Measurements from ENCODE around the gene SHC4.
A peak's percentile ranks its signal among the peaks of the same experiment; 100 is the strongest.
"Not testable (repeated sequence)": the region's sequence is repeated elsewhere in the genome, so short reads cannot be mapped to it uniquely, and the experiment has no call there.

Gene SHC4, protein sequence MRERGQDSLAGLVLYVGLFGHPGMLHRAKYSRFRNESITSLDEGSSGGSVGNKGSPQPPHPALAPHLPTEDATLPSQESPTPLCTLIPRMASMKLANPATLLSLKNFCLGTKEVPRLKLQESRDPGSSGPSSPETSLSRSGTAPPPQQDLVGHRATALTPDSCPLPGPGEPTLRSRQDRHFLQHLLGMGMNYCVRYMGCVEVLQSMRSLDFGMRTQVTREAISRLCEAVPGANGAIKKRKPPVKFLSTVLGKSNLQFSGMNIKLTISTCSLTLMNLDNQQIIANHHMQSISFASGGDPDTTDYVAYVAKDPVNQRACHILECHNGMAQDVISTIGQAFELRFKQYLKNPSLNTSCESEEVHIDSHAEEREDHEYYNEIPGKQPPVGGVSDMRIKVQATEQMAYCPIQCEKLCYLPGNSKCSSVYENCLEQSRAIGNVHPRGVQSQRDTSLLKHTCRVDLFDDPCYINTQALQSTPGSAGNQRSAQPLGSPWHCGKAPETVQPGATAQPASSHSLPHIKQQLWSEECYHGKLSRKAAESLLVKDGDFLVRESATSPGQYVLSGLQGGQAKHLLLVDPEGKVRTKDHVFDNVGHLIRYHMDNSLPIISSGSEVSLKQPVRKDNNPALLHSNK

GRCh38 chr15:48963524-48964113 lies at the start of gene SHC4:
SHC4 (minus strand) TSS chr15:48963919; CDS start chr15:48963015, 904 bp downstream.
- no peak for DNase-seq (ENCODE audit: low read depth in 2 of 2)

DNA sequence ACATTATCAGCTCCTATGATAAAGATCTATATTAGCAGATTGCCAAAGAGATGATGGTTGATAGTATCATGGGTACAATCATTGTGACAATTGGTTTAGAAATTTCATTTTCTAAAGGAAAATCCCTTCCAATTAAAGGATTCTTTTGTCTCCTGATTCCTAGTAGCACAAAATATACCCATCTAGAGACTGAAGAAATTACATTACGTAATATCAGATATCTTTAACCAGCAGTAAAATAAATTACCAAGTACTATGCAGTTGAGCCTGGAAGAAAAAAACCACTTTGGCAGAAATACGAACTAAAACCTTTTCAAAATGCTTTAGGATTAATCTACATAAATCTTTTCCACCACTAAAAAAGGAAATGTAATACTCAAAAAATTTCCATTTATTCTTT lies 35.6 kb upstream of the SHC4 start:
- DNase-seq (ENCODE audit: low read depth in 2 of 2), result no peak

DNA sequence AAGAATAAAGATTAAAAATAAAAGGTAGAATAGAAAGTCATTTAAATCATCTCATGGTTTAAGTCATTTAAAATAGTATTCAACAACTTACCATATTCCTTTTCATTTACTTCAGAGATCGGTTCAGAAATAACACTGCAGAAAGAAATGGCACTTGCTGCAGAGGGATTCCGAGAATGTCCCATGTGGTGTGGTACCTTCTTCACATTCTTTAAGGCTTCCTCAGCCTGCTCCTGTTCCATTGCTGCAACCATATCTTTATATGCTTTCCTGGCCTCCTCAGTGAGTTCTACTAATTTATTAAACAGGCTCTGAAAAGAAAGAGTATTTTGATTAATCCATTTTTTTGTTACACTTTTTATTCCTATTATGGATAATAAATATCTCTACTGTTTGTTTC lies 32.6 kb upstream of the SHC4 start:
- no peak for DNase-seq (ENCODE audit: low read depth in 2 of 2)

GRCh38 chr15:48993380-48993779 lies 29.7 kb upstream of the SHC4 start:
- DNase-seq (ENCODE audit: low read depth in 2 of 2), result no peak

DNA sequence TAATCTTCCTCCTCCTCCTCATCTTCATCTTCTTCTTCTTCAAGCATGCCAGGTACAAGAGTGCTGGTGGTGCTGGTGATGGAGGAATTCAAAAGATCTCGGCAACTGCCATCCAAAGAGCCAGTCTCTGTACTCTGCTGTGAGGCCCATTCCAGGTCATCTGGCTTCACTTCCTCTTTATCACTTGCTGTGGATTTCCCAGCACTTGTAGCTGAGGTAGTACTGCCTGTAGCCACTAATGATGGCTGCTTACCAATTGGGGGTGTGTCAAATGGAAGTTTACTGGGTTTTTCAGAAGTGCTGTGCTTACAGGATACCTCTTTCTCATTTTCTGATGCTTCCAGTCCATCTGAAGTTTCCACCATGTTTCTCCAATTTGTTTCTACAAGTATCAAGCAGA lies 28.8 kb upstream of the SHC4 start:
- DNase-seq (ENCODE audit: low read depth in 2 of 2), result no peak

DNA sequence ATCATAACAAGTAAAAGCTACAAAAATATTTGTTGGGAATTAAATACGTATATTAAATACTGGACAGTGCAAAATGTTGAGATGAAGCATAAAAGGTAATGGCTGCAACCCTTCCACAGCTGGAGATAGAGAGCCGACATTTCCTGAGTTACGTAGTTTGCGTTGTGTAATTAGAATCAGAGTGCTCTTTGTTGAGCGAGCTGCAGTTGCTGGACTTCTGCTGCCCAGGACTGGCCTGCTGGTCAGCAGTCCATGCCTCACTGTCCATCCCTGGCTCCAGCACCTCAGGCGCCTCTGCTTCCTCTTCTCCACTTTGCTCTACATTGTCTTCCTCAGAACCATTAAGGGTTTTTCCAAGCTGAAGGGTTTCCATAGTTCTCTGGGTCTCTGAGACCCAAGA lies 28.4 kb upstream of the SHC4 start:
- no peak for DNase-seq (ENCODE audit: low read depth in 2 of 2)

GRCh38 chr15:48989170-48989569 lies 25.5 kb upstream of the SHC4 start:
- no peak for DNase-seq (ENCODE audit: low read depth in 2 of 2)

DNA sequence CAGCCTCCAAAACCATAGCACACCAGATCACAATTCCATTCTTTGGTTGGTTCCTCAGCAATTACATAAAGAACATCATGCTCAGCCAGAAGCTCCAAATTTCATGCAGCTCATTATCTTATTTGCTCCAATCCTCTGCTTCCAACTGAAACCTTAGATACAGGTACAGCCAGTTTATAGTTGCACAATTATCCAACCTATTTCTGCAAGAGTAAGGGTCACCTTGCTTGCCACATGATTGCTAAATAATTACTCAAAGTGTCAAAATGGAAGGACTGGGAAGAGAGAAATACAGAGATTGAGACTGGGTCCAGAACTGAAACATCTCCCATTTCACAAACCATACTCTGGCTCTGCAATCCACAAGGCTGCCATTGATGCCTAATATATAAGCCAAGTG lies 23.4 kb upstream of the SHC4 start:
- DNase-seq (ENCODE audit: low read depth in 2 of 2), result no peak

DNA sequence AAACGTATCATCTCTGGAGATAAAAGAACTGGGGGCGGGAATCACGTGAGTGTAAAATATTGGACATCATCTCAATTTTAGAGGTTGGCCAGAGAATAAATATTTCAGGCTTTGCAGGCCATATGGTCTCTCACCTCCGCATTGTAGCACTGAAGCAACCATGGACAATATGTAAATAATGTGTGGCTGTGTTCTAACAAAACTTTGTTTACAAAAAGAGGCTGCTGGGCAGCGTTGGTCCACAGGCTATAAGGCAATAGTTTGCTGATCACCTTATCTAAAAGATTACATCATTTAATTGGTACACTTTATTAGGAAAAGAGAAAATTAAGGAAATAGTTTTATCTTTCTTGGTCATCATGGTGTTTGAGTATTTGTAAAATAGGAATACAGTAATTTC lies 22.5 kb upstream of the SHC4 start:
- DNase-seq (ENCODE audit: low read depth in 2 of 2), result no peak

GRCh38 chr15:48985516-48985915 lies 21.8 kb upstream of the SHC4 start:
- no peak for DNase-seq (ENCODE audit: low read depth in 2 of 2)

GRCh38 chr15:48984811-48985352 lies 21.2 kb upstream of the SHC4 start:
- DNase-seq (ENCODE audit: low read depth in 2 of 2), result no peak

- no peak for DNase-seq (ENCODE audit: low read depth in 2 of 2)
These were observed 20.4 kb upstream of the SHC4 start for GRCh38 chr15:48984021-48984710.

DNA sequence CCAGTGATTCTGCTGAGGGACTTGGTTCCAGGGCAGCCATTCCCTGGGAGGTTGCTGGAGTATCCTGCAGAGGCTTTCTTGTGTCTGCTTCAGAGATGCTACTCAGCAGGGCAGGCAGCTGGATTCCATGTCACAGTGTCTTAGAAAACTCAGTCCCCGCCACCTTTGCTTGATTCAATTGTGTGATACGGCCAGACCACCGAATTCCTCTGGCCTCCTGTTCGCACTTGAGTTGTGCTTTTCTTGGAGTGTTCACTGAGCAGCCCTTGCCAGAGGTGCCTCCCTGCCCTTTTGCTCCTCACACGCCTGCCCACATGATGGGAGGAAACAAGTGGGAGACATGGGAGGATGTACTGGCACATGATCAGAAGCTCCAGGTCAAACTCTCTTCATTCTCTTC lies 19.6 kb upstream of the SHC4 start:
- no peak for DNase-seq (ENCODE audit: low read depth in 2 of 2)

DNA sequence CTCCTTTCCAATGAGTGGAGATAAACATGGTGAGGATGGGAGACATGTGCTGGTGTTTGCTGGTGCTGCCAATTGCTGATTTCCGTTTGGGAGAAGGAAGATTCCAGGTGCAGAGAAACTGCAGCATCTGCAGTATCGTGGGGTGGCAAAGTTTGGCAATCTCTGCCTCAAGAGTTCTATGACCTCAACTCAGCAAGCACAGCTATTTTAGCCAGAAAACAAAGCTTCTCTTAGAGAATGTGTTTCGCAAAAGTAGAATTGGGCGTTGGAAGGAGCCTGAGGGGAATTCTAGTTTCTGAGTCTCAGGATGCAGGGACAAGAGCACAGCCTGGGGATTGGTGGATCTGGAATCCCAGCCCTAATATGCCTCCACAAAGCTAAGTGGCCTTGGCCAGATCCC lies 18.2 kb upstream of the SHC4 start:
- DNase-seq (ENCODE audit: low read depth in 2 of 2), result no peak

DNA sequence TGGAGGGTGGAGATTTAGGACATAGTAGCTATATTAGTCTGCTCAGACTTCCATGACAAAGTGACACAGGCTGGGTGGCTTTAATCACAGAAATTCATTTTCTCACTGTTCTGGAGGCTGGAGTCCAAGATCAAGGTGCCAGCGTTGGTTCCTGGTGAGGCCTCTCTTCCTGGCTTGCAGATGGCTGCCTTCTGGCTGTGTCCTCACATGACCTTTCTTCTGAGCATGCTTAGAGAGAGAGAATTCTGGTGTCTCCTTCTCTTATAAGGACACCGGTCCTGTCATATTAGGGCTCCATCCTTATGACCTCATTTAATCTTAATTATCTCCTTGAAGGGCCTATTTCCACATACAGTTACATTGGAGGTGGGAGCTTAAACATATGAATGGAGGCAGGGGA lies 14.9 kb upstream of the SHC4 start:
- DNase-seq (ENCODE audit: low read depth in 2 of 2), result no peak

- no peak for DNase-seq (ENCODE audit: low read depth in 2 of 2)
These were observed 12.8 kb upstream of the SHC4 start for GRCh38 chr15:48976444-48977088.

- peak; percentile 35 to 40 for DNase-seq (ENCODE audit: low read depth in 2 of 2)
These were observed 12.0 kb upstream of the SHC4 start for GRCh38 chr15:48975472-48976419.

GRCh38 chr15:48974882-48975281 lies 11.2 kb upstream of the SHC4 start:
- no peak for DNase-seq (ENCODE audit: low read depth in 2 of 2)

GRCh38 chr15:48972750-48973503 lies 9.2 kb upstream of the SHC4 start:
- no peak for DNase-seq (ENCODE audit: low read depth in 2 of 2)

- not testable (repeated sequence) for DNase-seq (ENCODE audit: low read depth in 2 of 2)
These were observed 7.2 kb upstream of the SHC4 start for GRCh38 chr15:48970926-48971325.
